PC-9 (cell line): ENCODE results near the gene IQCM. TPM values are rescaled to one million over a fixed set of nuclear protein-coding genes. Genes with fewer than 3 reads are reported as not detected.
"Not testable (repeated sequence)": the region's sequence is repeated elsewhere in the genome, so short reads cannot be mapped to it uniquely, and the experiment has no call there.

Experiments
- BruUV-seq: library from RNA; stranded (reverse); fragments of 400-500 nt; replicated peaks from 2 replicates; lab custom pipeline; 2021; lab: Mats Ljungman, UMichigan
- CTCF ChIA-PET: fragments of 300-600 bp; sonication (Branson Sonifier 250); formaldehyde crosslinking; loops from one replicate; lab custom pipeline; 2022; ENCODE audit warnings: antibody characterized with exemption; lab: Charles Lee
- POLR2A ChIA-PET: fragments of 300-600 bp; sonication (Branson Sonifier 250); formaldehyde crosslinking; loops from one replicate; lab custom pipeline; 2022; ENCODE audit warnings: antibody characterized with exemption; ENCODE audit not compliant: unreplicated experiment; lab: Charles Lee
- DNase-seq, 2 experiments: peaks; one replicate each; pipeline versions ENCODE4 v3.0.0 to v3.0.0-alpha.2; 2015 to 2022; ENCODE audit warnings: mixed read lengths in 1 of 2
- H2AFZ ChIP-seq: fragments of 200-600 bp; sonication (generic); 2 replicates; pipeline ENCODE4 v1.8.1; 2017; ENCODE audit warnings: antibody characterized with exemption
- H3F3A ChIP-seq: fragments of 200-600 bp; sonication (generic); 2 replicates; pipeline ENCODE4 v1.8.1; 2017; ENCODE audit warnings: antibody characterized with exemption, mild to moderate bottlenecking, low read depth; ENCODE audit not compliant: insufficient read depth
- H3K27ac ChIP-seq: fragments of 200-600 bp; sonication (generic); 2 replicates; pipeline ENCODE4 v1.6.1; 2016; ENCODE audit warnings: mixed run types
- H3K27me3 ChIP-seq: fragments of 200-600 bp; sonication (generic); 2 replicates; pipeline ENCODE4 v1.6.1; 2016; ENCODE audit warnings: low read depth, mixed run types; ENCODE audit not compliant: insufficient read depth
- H3K36me3 ChIP-seq: fragments of 200-600 bp; sonication (generic); 2 replicates; pipeline ENCODE4 v1.6.1; 2016; ENCODE audit warnings: low read depth, mixed run types
- H3K4me1 ChIP-seq: fragments of 200-600 bp; sonication (generic); replicated peaks from 2 replicates; pipeline ENCODE4 v1.6.1; 2016; ENCODE audit warnings: mixed run types; ENCODE audit not compliant: insufficient read depth
- H3K4me2 ChIP-seq: fragments of 200-600 bp; sonication (generic); 2 replicates; pipeline ENCODE4 v1.6.1; 2017; ENCODE audit warnings: mixed run types
- H3K4me3 ChIP-seq: fragments of 200-600 bp; sonication (generic); 2 replicates; pipeline ENCODE4 v1.6.1; 2016; ENCODE audit warnings: mixed run types
- H3K79me2 ChIP-seq: fragments of 200-600 bp; sonication (generic); 2 replicates; pipeline ENCODE4 v1.6.1; 2017; ENCODE audit warnings: low read depth, mixed run types
- H3K9me2 ChIP-seq: fragments of 200-600 bp; sonication (generic); 2 replicates; pipeline ENCODE4 v1.8.1; 2017; ENCODE audit warnings: mild to moderate bottlenecking; ENCODE audit not compliant: insufficient read depth
- H3K9me3 ChIP-seq: fragments of 200-600 bp; sonication (generic); 2 replicates; pipeline ENCODE4 v1.8.1; 2016; ENCODE audit warnings: low read depth; ENCODE audit not compliant: insufficient read depth
- H4K20me1 ChIP-seq: fragments of 200-600 bp; sonication (generic); 2 replicates; pipeline ENCODE4 v1.8.1; 2017; ENCODE audit not compliant: insufficient read depth
- EZH2 ChIP-seq: fragments of 200-600 bp; sonication (generic); IDR thresholded peaks from 2 replicates; pipeline ENCODE4 v1.8.0; 2017; ENCODE audit warnings: antibody characterized with exemption, low read depth
- intact Hi-C: fragments of 100-400 bp; cut with micrococcal nuclease; formaldehyde crosslinking; loops from one replicate; pipeline ENCODE4 v1.10.0; 2022; ENCODE audit not compliant: unreplicated experiment
- total RNA-seq: library from RNA; stranded (reverse); gene quantifications from 2 replicates; pipeline ENCODE4 v1.2.3, GENCODE V29; 2021
- TF ChIP-seq, protein P1 (sequence below): fragments of 200-600 bp; sonication (generic); conservative IDR thresholded peaks from 2 replicates; pipeline ENCODE4 v1.6.1; 2017; ENCODE audit warnings: mixed run types, antibody characterized with exemption, mild to moderate bottlenecking, moderate library complexity

Gene IQCM
- total RNA-seq, 1 experiment from 2014 or later = not detected

DNA sequence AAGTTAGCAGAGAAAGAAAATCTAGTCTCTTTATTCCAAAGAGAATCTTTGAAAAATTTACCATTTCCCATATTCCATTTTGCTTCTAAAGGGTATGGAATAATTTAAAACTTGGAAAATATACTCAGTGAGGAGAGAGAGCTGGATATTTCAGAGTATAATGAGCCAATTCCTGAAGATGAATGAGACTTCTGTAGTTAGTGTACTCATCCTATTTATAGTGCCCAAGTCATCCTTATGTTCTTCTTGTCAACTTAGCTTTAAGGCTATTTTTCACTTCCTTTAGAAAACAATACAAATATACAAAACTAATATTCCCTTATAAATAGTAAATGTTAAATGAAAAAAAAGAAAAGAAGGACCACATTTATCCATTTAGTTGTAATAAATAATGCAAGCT, 302.6 kb downstream of the IQCM start:
- no peaks in the 10 kb centered on the region for H3F3A ChIP-seq
- no peaks in the 10 kb centered on the region for H3K79me2 ChIP-seq
- no peaks in the 10 kb centered on the region for H3K9me3 ChIP-seq
- no peak overlapping the region for H2AFZ ChIP-seq
- no peak for TF ChIP-seq EZH2
- TF ChIP-seq, protein P1, sequence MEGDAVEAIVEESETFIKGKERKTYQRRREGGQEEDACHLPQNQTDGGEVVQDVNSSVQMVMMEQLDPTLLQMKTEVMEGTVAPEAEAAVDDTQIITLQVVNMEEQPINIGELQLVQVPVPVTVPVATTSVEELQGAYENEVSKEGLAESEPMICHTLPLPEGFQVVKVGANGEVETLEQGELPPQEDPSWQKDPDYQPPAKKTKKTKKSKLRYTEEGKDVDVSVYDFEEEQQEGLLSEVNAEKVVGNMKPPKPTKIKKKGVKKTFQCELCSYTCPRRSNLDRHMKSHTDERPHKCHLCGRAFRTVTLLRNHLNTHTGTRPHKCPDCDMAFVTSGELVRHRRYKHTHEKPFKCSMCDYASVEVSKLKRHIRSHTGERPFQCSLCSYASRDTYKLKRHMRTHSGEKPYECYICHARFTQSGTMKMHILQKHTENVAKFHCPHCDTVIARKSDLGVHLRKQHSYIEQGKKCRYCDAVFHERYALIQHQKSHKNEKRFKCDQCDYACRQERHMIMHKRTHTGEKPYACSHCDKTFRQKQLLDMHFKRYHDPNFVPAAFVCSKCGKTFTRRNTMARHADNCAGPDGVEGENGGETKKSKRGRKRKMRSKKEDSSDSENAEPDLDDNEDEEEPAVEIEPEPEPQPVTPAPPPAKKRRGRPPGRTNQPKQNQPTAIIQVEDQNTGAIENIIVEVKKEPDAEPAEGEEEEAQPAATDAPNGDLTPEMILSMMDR = no peak
- no TSS peak for BruUV-seq
- H3K36me3 ChIP-seq = no peaks in the 10 kb centered on the region
- H3K4me3 ChIP-seq = no peak overlapping the region
- no peaks in the 10 kb centered on the region for H3K9me2 ChIP-seq
- no peaks in the 10 kb centered on the region for H4K20me1 ChIP-seq
- H3K4me2 ChIP-seq = no peak overlapping the region
- intact Hi-C loops = no loop called here
- ChIA-PET POLR2A (no interaction called here), CTCF (no interaction called here)
- no peak for DNase-seq
- H3K4me1 ChIP-seq = no peaks in the 10 kb centered on the region
- H3K27ac ChIP-seq = no peak overlapping the region
- H3K27me3 ChIP-seq = no peaks in the 10 kb centered on the region

DNA sequence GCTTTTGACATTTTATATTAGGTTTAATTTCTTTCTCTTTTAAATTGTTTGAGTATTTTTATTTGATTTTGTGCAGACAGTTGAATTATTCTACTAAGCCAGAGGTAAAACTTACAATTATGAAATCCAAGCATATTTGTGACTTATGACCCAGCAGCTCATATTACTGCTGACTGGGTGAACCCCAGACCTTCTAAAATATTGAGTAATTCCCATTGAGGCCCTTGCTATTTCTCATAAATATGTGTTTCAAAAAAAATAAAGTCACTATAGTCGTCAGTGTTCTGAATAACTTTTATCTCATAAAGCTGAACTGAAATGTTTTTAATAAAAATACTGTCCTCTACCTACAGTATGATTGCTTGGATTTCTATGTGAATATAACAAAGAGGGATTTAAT, 303.1 kb downstream of the IQCM start:
- Histone ChIP-seq H3K27me3 (no peaks in the 10 kb centered on the region), H3K4me1 (no peaks in the 10 kb centered on the region), H3K9me2 (no peaks in the 10 kb centered on the region), H4K20me1 (no peaks in the 10 kb centered on the region), H3K36me3 (no peaks in the 10 kb centered on the region), H3K9me3 (no peaks in the 10 kb centered on the region), H3F3A (no peaks in the 10 kb centered on the region), H3K27ac (no peak overlapping the region), H3K79me2 (no peaks in the 10 kb centered on the region), H3K4me2 (no peak overlapping the region), H3K4me3 (no peak overlapping the region), H2AFZ (no peak overlapping the region)
- intact Hi-C loops = no loop called here
- no peak for DNase-seq
- TF ChIP-seq EZH2 = no peak
- TF ChIP-seq, protein P1 = no peak
- no TSS peak for BruUV-seq
- ChIA-PET POLR2A (no interaction called here), CTCF (no interaction called here)

DNA sequence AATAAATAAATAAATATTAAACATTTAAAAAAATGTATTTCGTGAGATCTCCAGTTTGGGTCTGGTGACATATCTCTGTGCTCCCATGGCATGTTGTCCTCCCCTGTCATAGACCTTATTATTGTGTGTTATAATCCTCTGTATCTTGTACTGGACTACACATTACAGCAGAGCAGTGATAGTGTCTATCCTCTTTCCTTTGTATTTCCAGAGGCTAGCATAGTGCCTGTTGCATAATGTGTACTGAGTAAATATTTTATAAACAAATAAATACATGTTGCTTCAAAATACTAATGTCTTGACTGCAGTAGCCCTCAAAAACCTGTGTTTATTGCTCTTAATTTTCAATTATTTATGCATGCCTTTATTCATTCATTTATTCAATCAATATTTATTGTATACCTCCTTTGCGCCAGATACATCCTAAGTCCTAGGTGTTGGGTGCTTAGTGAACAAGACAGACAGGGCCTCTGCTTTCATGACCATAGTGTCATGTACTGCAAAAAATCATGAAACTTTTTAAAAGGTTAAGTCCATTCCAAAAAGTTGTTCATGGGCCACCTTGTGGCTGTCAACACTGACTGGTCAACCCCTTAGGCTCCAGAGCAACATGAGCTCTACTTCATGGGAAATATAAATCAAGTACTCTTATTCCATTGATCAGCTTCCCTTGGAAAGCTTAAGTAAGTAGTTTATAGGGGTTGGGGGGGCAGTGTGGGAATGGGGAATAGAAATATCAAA, 303.9 kb downstream of the IQCM start:
- Histone ChIP-seq H2AFZ (no peak overlapping the region), H3K36me3 (no peaks in the 10 kb centered on the region), H3K27me3 (no peaks in the 10 kb centered on the region), H3K4me2 (no peak overlapping the region), H3K4me3 (no peak overlapping the region), H3F3A (no peaks in the 10 kb centered on the region), H3K79me2 (no peaks in the 10 kb centered on the region), H4K20me1 (no peaks in the 10 kb centered on the region), H3K27ac (no peak overlapping the region), H3K9me2 (no peaks in the 10 kb centered on the region), H3K9me3 (no peaks in the 10 kb centered on the region), H3K4me1 (no peaks in the 10 kb centered on the region)
- ChIA-PET POLR2A (no interaction called here), CTCF (no interaction called here)
- DNase-seq = no peak
- no TSS peak for BruUV-seq
- intact Hi-C loops = no loop called here
- TF ChIP-seq EZH2 = no peak
- TF ChIP-seq, protein P1 = no peak

DNA sequence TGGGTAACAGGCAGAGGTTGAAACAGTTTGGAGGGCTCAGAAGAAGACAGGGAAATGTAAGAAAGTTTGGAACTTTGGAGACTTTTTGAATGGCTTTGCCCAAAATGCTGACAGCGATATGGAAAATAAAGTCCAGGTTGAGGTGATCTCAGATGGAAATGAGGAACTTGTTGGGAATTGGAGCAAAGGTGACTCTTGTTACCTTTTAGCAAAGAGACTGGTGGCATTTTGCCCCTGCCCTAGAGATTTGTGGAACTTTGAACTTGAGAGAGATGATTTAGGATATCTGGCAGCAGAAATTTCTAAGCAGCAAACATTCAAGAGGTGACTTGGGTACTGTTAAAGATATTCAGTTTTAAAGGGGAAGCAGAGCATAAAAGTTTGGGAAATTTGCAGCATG, 308.3 kb downstream of the IQCM start:
- H3K4me3 ChIP-seq, H3K9me2 ChIP-seq, H3F3A ChIP-seq, BruUV-seq, H3K4me1 ChIP-seq, H3K4me2 ChIP-seq, H3K36me3 ChIP-seq, DNase-seq, CTCF ChIA-PET, H3K27ac ChIP-seq, POLR2A ChIA-PET, H2AFZ ChIP-seq, H3K79me2 ChIP-seq, H3K27me3 ChIP-seq, H3K9me3 ChIP-seq, intact Hi-C loops, H4K20me1 ChIP-seq: not testable (repeated sequence)
